Measurements from ENCODE around the gene MRGPRX2. TPM values are rescaled to one million over a fixed set of nuclear protein-coding genes. Genes with fewer than 3 reads are reported as not detected.

MRGPRX2 gene
- total and polyA plus RNA-seq, 10 of the 15 experiments (the other 5 are each of a cell fraction or from before 2014, with no cell fraction given): 0.03 to 0.11 TPM; not detected in 8

GRCh38 chr11:19092342-19092741 lies 31.8 kb upstream of the MRGPRX2 start:
- ATAC-seq (no peak), FAIRE-seq (no peak), DNase-seq (ENCODE audit: low read depth, low spot score) (no peak)
- intact Hi-C loops (cut with micrococcal nuclease; ENCODE audit: unreplicated experiment) (no loop called here), in situ Hi-C loops (cut with MboI) (no loop called here)
- H3K27me3 ChIP-seq (replicated peaks in 1 of 2; ENCODE audit: control insufficient read depth in 2 of 2, insufficient read depth in 2 of 2, low read length in 1 of 2): no peaks in the 10 kb centered on the region
- no peak overlapping the region for H3K27ac ChIP-seq (ENCODE audit: control insufficient read depth, insufficient read depth)
- no peaks in the 10 kb centered on the region for H3K36me3 ChIP-seq (ENCODE audit: control insufficient read depth in 2 of 2, insufficient read depth in 2 of 2, low read length in 1 of 2)
- RAD21 ChIA-PET (ENCODE audit: unreplicated experiment): no interaction called here
- no peaks in the 10 kb centered on the region for H3K4me1 ChIP-seq (ENCODE audit: control insufficient read depth, insufficient read depth, low read length)
- CTCF ChIA-PET: interaction anchor here (1.3 kb wide), 1 partner anchor 14 kb away, joined by 3 read pairs; no protein-coding TSS in a partner anchor
- no peak overlapping the region for H3K9ac ChIP-seq (ENCODE audit: control insufficient read depth, insufficient read depth, low read length)
- TF ChIP-seq ZSCAN29 (IDR thresholded peaks at IDR 0.05) (no peak), RAD21 (IDR thresholded peaks at IDR 0.05; ENCODE audit: insufficient read depth, low read depth, low read length) (no peak), DPF2 (IDR thresholded peaks at IDR 0.05) (no peak), ATF2 (IDR thresholded peaks at IDR 0.05; ENCODE audit: low read length) (no peak), ZNF687 (IDR thresholded peaks at IDR 0.05) (no peak), RBBP5 (conservative IDR thresholded peaks at IDR 0.05) (no peak), CBFB (IDR thresholded peaks at IDR 0.05; ENCODE audit: low read depth) (no peak)
- TF ChIP-seq, protein P1, sequence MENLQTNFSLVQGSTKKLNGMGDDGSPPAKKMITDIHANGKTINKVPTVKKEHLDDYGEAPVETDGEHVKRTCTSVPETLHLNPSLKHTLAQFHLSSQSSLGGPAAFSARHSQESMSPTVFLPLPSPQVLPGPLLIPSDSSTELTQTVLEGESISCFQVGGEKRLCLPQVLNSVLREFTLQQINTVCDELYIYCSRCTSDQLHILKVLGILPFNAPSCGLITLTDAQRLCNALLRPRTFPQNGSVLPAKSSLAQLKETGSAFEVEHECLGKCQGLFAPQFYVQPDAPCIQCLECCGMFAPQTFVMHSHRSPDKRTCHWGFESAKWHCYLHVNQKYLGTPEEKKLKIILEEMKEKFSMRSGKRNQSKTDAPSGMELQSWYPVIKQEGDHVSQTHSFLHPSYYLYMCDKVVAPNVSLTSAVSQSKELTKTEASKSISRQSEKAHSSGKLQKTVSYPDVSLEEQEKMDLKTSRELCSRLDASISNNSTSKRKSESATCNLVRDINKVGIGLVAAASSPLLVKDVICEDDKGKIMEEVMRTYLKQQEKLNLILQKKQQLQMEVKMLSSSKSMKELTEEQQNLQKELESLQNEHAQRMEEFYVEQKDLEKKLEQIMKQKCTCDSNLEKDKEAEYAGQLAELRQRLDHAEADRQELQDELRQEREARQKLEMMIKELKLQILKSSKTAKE (IDR thresholded peaks at IDR 0.05; ENCODE audit: low read depth, poor library complexity, severe bottlenecking): no peak
- no peak overlapping the region for H3K4me3 ChIP-seq
- SMC1A ChIA-PET (ENCODE audit: uncharacterized antibody, unreplicated experiment): no interaction called here
- no TSS peak for BruUV-seq (replicated peaks)
- H3K79me2 ChIP-seq (ENCODE audit: control insufficient read depth, insufficient read depth, low read length): no peaks in the 10 kb centered on the region
- H3K4me2 ChIP-seq (ENCODE audit: control insufficient read depth, insufficient read depth): no peak overlapping the region
- WGBS (ENCODE audit: insufficient coverage, insufficient replicate concordance, low lambda C conversion rate, missing lambda C conversion rate): 38% methylated on average over 3 of the region's 3 CpGs
- no peaks in the 10 kb centered on the region for H4K20me1 ChIP-seq (ENCODE audit: control insufficient read depth, insufficient read depth)
- no peak overlapping the region for H2AFZ ChIP-seq (ENCODE audit: control insufficient read depth, low read depth, low read length)
- POLR2A ChIA-PET: interaction anchor here (0.6 to 1.5 kb wide), 2 partner anchors 24 to 511 kb away, joined by 3 read pairs; no protein-coding TSS in a partner anchor
- no peaks in the 10 kb centered on the region for H3K9me3 ChIP-seq (replicated peaks; ENCODE audit: control insufficient read depth, insufficient read depth, low read length)

Data from GM12878 (cell line).